HepG2 (cell line): ENCODE measurements around the gene RHBDL1. TPM values are rescaled to one million over a fixed set of nuclear protein-coding genes. Genes with fewer than 3 reads are reported as not detected.

ENCODE experiments used
- FOXA1 ChIP-seq, 2 experiments: fragments of 450-650 bp in 1 of 2; sonication (generic) in 1 of 2; formaldehyde crosslinking in 1 of 2; IDR thresholded peaks; 2 replicates each; pipeline versions ENCODE4 v1.4.0 to v1.6.1; 2016 to 2020; ENCODE audit warnings: missing genetic modification reagents in 1 of 2
- IKZF4 ChIP-seq: sonication (generic); formaldehyde crosslinking; IDR thresholded peaks from 2 replicates; pipeline ENCODE4 v1.5.1; 2020; ENCODE audit warnings: borderline replicate concordance, mild to moderate bottlenecking, low read depth, missing genetic modification reagents; ENCODE audit errors: not compliant biosample characterization
- KLF13 ChIP-seq: sonication (generic); formaldehyde crosslinking; IDR thresholded peaks from 2 replicates; pipeline ENCODE4 v1.4.0; 2020; ENCODE audit warnings: mild to moderate bottlenecking, missing genetic modification reagents
- PPARG ChIP-seq: conservative IDR thresholded peaks from 2 replicates; pipeline ENCODE4 v1.6.1; 2016; ENCODE audit warnings: missing biosample characterization, missing genetic modification reagents
- SMARCC2 ChIP-seq: fragments of 450-650 bp; IDR thresholded peaks from 2 replicates; pipeline ENCODE4 v1.6.1; 2017; ENCODE audit warnings: antibody characterized with exemption, mild to moderate bottlenecking
- TBL1XR1 ChIP-seq: fragments of 150-350 bp; IDR thresholded peaks from 2 replicates; pipeline ENCODE4 v1.6.1; 2014; ENCODE audit warnings: borderline replicate concordance, low read length; ENCODE audit not compliant: partially characterized antibody
- ZBTB4 ChIP-seq: sonication (generic); formaldehyde crosslinking; IDR thresholded peaks from 2 replicates; pipeline ENCODE4 v1.4.0; 2020; ENCODE audit warnings: missing genetic modification reagents, mild to moderate bottlenecking, borderline replicate concordance
- ZFAT ChIP-seq: sonication (generic); formaldehyde crosslinking; conservative IDR thresholded peaks from 2 replicates; pipeline ENCODE4 v1.8.1; 2023; ENCODE audit warnings: missing genetic modification reagents, inconsistent platforms
- ZNF441 ChIP-seq: sonication (generic); formaldehyde crosslinking; IDR thresholded peaks from 2 replicates; pipeline ENCODE4 v1.7.0; 2021; ENCODE audit warnings: missing genetic modification reagents, borderline replicate concordance
- ZNF510 ChIP-seq: sonication (generic); formaldehyde crosslinking; IDR thresholded peaks from 2 replicates; pipeline ENCODE4 v1.4.0; 2020; ENCODE audit warnings: low read depth, mild to moderate bottlenecking, missing genetic modification reagents
- ZNF660 ChIP-seq: sonication (generic); formaldehyde crosslinking; IDR thresholded peaks from 2 replicates; pipeline ENCODE4 v1.5.1; 2020; ENCODE audit warnings: mild to moderate bottlenecking, low read depth, missing genetic modification reagents, borderline replicate concordance
- ZNF703 ChIP-seq: sonication (generic); formaldehyde crosslinking; IDR thresholded peaks from 2 replicates; pipeline ENCODE4 v1.5.1; 2020; ENCODE audit warnings: missing genetic modification reagents, mild to moderate bottlenecking, moderate library complexity, borderline replicate concordance
- ZNF773 ChIP-seq: sonication (generic); formaldehyde crosslinking; IDR thresholded peaks from 2 replicates; pipeline ENCODE4 v1.4.0; 2020; ENCODE audit warnings: missing genetic modification reagents, borderline replicate concordance
- ZNF788 ChIP-seq: sonication (generic); formaldehyde crosslinking; IDR thresholded peaks from 2 replicates; pipeline ENCODE4 v1.5.0; 2020; ENCODE audit warnings: mild to moderate bottlenecking, missing genetic modification reagents, borderline replicate concordance
- polyA plus RNA-seq, 8 experiments: library from polyadenylated mRNA; depleted of rRNA in 3 of 8; stranded (reverse) in 7 of 8; unstranded in 1 of 8; fragments of >200 nt; fragmentation: Illumina TruSeq in 4 of 8; extraction: Trizol in 4 of 8; gene quantifications; 2 replicates each; pipeline versions ENCODE4 v1.2.1 to v1.2.3, GENCODE V29; 2011 to 2016; ENCODE audit warnings: low read depth in 4 of 8, missing spikeins in 1 of 8, mixed read lengths in 1 of 8; ENCODE audit not compliant: insufficient read depth in 1 of 8
- total RNA-seq, 5 experiments: library from RNA; depleted of rRNA; stranded (reverse); fragments of >200 nt; fragmentation: Illumina TruSeq; extraction: Trizol; gene quantifications; 2 replicates each; pipeline ENCODE4 v1.2.3, GENCODE V29; 2016; ENCODE audit warnings: low read depth in 1 of 5
- TF ChIP-seq, protein P1 (sequence below): sonication (generic); formaldehyde crosslinking; IDR thresholded peaks from 2 replicates; pipeline ENCODE4 v1.4.0; 2020; ENCODE audit warnings: missing genetic modification reagents, mild to moderate bottlenecking, borderline replicate concordance
- TF ChIP-seq, protein P2 (sequence below): sonication (generic); formaldehyde crosslinking; IDR thresholded peaks from 2 replicates; pipeline ENCODE4 v1.5.0; 2020; ENCODE audit warnings: mild to moderate bottlenecking, low read depth, missing genetic modification reagents, borderline replicate concordance
- TF ChIP-seq, protein P3 (sequence below): sonication (generic); formaldehyde crosslinking; conservative IDR thresholded peaks from 2 replicates; pipeline ENCODE4 v1.4.0; 2020; ENCODE audit warnings: mild to moderate bottlenecking, missing genetic modification reagents, moderate library complexity
- TF ChIP-seq, protein P4 (sequence below): sonication (generic); formaldehyde crosslinking; IDR thresholded peaks from 2 replicates; pipeline ENCODE4 v1.5.0; 2020; ENCODE audit warnings: missing genetic modification reagents

RHBDL1 gene
- total and polyA plus RNA-seq, 2 of the 13 experiments (the other 11 are each of a cell fraction or from before 2014, with no cell fraction given) = 1.8 to 3.8 TPM

DNA sequence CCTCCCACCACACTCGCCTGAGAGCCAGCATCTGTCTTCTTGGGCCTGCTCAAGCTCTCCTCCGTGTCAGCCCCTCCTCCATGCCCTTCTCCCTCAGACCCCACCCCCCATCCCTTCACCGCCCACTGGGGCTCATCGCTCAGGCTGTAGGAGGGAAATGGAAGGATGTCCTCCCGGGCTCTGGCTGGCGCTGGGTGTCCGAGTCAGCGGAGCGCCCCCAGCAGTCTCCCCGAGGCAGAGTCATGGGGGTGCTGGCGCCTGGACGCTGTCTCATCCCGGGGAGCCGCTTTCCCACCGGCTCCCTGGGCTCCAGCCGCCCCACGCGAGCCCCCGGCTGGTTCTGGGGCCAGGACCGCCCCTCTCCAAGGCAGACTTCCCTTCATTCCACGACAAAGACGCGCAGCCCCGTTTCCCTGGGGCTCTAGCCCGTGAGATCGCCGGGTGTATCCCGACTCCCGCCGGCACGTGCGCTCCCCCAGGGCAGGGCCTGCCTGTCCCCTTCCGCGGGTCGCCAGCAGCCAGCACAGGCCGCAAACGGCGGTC lies 45.0 kb downstream of the RHBDL1 start (continued):
- TF ChIP-seq, protein P1, sequence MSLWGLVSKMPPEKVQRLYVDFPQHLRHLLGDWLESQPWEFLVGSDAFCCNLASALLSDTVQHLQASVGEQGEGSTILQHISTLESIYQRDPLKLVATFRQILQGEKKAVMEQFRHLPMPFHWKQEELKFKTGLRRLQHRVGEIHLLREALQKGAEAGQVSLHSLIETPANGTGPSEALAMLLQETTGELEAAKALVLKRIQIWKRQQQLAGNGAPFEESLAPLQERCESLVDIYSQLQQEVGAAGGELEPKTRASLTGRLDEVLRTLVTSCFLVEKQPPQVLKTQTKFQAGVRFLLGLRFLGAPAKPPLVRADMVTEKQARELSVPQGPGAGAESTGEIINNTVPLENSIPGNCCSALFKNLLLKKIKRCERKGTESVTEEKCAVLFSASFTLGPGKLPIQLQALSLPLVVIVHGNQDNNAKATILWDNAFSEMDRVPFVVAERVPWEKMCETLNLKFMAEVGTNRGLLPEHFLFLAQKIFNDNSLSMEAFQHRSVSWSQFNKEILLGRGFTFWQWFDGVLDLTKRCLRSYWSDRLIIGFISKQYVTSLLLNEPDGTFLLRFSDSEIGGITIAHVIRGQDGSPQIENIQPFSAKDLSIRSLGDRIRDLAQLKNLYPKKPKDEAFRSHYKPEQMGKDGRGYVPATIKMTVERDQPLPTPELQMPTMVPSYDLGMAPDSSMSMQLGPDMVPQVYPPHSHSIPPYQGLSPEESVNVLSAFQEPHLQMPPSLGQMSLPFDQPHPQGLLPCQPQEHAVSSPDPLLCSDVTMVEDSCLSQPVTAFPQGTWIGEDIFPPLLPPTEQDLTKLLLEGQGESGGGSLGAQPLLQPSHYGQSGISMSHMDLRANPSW (CRISPR knock-in tag) = no peak
- no peak for TF ChIP-seq PPARG
- TF ChIP-seq, protein P2, sequence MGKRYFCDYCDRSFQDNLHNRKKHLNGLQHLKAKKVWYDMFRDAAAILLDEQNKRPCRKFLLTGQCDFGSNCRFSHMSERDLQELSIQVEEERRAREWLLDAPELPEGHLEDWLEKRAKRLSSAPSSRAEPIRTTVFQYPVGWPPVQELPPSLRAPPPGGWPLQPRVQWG (CRISPR knock-in tag) = no peak
- TF ChIP-seq ZNF441 (CRISPR knock-in tag) = no peak
- TF ChIP-seq FOXA1 (IDR thresholded peaks at IDR 0.05) = no peak
- TF ChIP-seq FOXA1 (CRISPR knock-in tag; IDR thresholded peaks at IDR 0.05) = no peak
- TF ChIP-seq, protein P3, sequence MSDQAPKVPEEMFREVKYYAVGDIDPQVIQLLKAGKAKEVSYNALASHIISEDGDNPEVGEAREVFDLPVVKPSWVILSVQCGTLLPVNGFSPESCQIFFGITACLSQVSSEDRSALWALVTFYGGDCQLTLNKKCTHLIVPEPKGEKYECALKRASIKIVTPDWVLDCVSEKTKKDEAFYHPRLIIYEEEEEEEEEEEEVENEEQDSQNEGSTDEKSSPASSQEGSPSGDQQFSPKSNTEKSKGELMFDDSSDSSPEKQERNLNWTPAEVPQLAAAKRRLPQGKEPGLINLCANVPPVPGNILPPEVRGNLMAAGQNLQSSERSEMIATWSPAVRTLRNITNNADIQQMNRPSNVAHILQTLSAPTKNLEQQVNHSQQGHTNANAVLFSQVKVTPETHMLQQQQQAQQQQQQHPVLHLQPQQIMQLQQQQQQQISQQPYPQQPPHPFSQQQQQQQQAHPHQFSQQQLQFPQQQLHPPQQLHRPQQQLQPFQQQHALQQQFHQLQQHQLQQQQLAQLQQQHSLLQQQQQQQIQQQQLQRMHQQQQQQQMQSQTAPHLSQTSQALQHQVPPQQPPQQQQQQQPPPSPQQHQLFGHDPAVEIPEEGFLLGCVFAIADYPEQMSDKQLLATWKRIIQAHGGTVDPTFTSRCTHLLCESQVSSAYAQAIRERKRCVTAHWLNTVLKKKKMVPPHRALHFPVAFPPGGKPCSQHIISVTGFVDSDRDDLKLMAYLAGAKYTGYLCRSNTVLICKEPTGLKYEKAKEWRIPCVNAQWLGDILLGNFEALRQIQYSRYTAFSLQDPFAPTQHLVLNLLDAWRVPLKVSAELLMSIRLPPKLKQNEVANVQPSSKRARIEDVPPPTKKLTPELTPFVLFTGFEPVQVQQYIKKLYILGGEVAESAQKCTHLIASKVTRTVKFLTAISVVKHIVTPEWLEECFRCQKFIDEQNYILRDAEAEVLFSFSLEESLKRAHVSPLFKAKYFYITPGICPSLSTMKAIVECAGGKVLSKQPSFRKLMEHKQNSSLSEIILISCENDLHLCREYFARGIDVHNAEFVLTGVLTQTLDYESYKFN = no peak
- TF ChIP-seq SMARCC2 = no peak
- TF ChIP-seq ZNF788 = no peak
- TF ChIP-seq IKZF4 (CRISPR knock-in tag) = no peak
- TF ChIP-seq ZFAT = no peak
- TF ChIP-seq ZNF773 (CRISPR knock-in tag) = no peak
- TF ChIP-seq ZBTB4 (CRISPR knock-in tag) = no peak
- no peak for TF ChIP-seq ZNF703 (CRISPR knock-in tag)
- TF ChIP-seq TBL1XR1 = no peak
- no peak for TF ChIP-seq KLF13
- TF ChIP-seq, protein P4, sequence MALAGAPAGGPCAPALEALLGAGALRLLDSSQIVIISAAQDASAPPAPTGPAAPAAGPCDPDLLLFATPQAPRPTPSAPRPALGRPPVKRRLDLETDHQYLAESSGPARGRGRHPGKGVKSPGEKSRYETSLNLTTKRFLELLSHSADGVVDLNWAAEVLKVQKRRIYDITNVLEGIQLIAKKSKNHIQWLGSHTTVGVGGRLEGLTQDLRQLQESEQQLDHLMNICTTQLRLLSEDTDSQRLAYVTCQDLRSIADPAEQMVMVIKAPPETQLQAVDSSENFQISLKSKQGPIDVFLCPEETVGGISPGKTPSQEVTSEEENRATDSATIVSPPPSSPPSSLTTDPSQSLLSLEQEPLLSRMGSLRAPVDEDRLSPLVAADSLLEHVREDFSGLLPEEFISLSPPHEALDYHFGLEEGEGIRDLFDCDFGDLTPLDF (CRISPR knock-in tag) = no peak
- no peak for TF ChIP-seq ZNF660
- TF ChIP-seq ZNF510 (CRISPR knock-in tag) = no peak
